Body of pancreas (tissue), 4 donors: ENCODE results near the gene ARSA.

Experiments used
- POLR2A ChIP-seq, 3 donors: fragments of 450-650 bp; IDR thresholded peaks; one replicate each; pipeline ENCODE4 v1.6.1; 2016; ENCODE audit warnings: antibody characterized with exemption in 3 of 3, mild to moderate bottlenecking in 2 of 3
- TF ChIP-seq, protein P1 (sequence below), 7 experiments: fragments of 450-650 bp in 4 of 7; fragments of 200-600 bp in 3 of 7; sonication (generic) in 3 of 7; IDR thresholded peaks; one replicate each; pipeline ENCODE4 v1.5.1; 2016 to 2019; ENCODE audit warnings: antibody characterized with exemption in 7 of 7

DNA sequence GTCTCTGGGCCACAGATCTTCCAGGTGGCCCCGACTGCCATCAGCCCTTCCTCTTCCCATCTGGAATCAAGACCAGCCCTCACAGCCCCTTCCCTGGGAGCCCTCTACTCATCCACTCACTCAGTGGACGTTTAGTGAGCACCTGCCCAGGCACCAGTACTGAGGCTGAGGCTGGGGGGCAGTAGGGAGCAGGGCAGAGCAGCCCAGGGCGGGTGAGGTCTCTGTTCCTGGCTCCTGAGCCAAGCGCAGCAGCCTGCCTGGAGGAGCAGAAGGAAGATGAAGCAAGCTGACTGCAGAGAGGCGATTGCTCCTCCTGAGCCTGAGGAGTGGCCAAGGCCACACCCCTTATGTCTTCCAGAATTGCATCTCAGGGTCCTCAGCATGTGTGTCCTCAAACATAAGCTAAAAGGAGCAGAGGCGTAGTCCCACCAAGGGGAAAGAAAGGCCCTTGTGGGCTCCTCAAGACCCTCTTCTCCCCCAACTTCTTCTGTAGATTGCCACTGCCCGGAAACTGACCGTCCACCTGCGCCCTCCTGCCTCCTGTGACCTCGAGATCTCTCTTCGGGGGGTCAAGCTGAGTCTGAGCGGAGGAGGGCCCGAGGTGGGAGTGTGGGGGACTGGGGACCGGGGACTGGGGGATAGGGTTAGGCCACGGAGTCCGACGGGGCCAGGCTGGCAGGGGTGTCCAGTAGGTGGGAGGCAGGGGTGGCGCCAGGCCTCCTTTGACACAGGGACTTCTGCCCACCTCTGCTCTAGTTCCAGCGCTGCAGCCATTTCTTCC, 21.6 kb downstream of the ARSA start:
- TF ChIP-seq, protein P1, sequence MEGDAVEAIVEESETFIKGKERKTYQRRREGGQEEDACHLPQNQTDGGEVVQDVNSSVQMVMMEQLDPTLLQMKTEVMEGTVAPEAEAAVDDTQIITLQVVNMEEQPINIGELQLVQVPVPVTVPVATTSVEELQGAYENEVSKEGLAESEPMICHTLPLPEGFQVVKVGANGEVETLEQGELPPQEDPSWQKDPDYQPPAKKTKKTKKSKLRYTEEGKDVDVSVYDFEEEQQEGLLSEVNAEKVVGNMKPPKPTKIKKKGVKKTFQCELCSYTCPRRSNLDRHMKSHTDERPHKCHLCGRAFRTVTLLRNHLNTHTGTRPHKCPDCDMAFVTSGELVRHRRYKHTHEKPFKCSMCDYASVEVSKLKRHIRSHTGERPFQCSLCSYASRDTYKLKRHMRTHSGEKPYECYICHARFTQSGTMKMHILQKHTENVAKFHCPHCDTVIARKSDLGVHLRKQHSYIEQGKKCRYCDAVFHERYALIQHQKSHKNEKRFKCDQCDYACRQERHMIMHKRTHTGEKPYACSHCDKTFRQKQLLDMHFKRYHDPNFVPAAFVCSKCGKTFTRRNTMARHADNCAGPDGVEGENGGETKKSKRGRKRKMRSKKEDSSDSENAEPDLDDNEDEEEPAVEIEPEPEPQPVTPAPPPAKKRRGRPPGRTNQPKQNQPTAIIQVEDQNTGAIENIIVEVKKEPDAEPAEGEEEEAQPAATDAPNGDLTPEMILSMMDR (IDR thresholded peaks at IDR 0.05) = no peak
- no peak for TF ChIP-seq POLR2A (IDR thresholded peaks at IDR 0.05)
